ENCODE measurements around the gene PLEKHG4B. TPM values are rescaled to one million over a fixed set of nuclear protein-coding genes. Genes with fewer than 3 reads are reported as not detected.

Gene PLEKHG4B
- total RNA-seq, 2 donors from 2014 or later: 0.08 to 0.48 TPM

DNA sequence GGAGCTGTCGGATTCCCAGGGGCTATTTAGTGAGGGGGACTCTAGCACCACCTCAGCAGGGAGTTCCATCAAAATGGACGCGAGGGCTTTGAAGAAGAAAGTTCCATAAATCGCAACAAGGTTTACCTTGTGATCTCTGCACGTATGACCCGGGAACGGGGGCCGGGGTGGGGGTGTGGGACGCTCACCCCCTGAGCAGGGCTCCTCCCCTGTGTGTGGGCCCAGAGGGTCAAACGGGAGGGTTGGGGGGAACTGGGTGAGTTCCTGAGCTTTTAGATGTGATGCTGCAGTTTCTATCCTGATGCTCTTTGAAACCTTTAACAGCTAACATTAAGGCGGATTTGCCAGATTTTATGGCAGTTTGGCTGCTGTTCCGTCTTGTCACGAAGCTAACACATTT is 80.5 kb downstream of the PLEKHG4B start:
- no peaks in the 10 kb centered on the region for H3K9me3 ChIP-seq
- no peak overlapping the region for H3K4me3 ChIP-seq
- H3K4me1 ChIP-seq: peaks cover 0 to 16% of the 10 kb centered on the region in 2 donors
- no peaks in the 10 kb centered on the region for H3K27me3 ChIP-seq
- H3K27ac ChIP-seq: no peak overlapping the region
- TF ChIP-seq, protein P1, sequence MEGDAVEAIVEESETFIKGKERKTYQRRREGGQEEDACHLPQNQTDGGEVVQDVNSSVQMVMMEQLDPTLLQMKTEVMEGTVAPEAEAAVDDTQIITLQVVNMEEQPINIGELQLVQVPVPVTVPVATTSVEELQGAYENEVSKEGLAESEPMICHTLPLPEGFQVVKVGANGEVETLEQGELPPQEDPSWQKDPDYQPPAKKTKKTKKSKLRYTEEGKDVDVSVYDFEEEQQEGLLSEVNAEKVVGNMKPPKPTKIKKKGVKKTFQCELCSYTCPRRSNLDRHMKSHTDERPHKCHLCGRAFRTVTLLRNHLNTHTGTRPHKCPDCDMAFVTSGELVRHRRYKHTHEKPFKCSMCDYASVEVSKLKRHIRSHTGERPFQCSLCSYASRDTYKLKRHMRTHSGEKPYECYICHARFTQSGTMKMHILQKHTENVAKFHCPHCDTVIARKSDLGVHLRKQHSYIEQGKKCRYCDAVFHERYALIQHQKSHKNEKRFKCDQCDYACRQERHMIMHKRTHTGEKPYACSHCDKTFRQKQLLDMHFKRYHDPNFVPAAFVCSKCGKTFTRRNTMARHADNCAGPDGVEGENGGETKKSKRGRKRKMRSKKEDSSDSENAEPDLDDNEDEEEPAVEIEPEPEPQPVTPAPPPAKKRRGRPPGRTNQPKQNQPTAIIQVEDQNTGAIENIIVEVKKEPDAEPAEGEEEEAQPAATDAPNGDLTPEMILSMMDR (IDR thresholded peaks at IDR 0.05): no peak
- H3K36me3 ChIP-seq: no peaks in the 10 kb centered on the region
- no peak for DNase-seq (ENCODE audit: low spot score)

DNA sequence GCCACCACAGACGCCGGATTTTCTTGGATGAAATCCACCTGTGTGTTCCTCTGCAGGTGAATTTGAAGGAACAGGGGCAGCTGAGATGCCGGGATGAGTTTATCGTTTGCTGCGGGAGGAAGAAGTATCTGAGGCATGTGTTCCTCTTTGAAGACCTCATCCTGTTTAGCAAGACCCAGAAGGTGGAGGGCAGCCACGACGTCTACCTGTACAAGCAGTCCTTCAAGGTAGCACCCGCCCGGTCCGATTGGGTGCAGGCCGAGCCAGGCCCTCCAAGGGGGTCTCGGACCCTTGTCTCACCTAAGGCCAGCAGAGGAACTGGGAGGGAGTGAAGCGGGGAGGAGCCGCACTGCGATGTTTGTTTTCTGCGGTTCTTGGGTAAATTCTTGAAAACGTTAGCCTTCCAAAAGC is 80.9 kb downstream of the PLEKHG4B start:
- Histone ChIP-seq H3K9me3 (no peaks in the 10 kb centered on the region), H3K4me1 (peaks cover 0 to 16% of the 10 kb centered on the region in 2 donors), H3K4me3 (no peak overlapping the region), H3K36me3 (no peaks in the 10 kb centered on the region), H3K27ac (no peak overlapping the region), H3K27me3 (no peaks in the 10 kb centered on the region)
- TF ChIP-seq, protein P1 (IDR thresholded peaks at IDR 0.05): no peak
- DNase-seq (ENCODE audit: low spot score): no peak

- DNase-seq (ENCODE audit: low spot score): no peak
These were observed 81.7 kb downstream of the PLEKHG4B start for GRCh38 chr5:173392-174290.

GRCh38 chr5:174291-174600 is 82.3 kb downstream of the PLEKHG4B start:
- Histone ChIP-seq H3K27ac (no peak overlapping the region), H3K4me1 (peaks cover 0 to 7% of the 10 kb centered on the region in 2 donors), H3K9me3 (no peaks in the 10 kb centered on the region), H3K4me3 (no peak overlapping the region), H3K27me3 (no peaks in the 10 kb centered on the region), H3K36me3 (no peaks in the 10 kb centered on the region)
- DNase-seq (ENCODE audit: low spot score): no peak
- TF ChIP-seq, protein P1 (IDR thresholded peaks at IDR 0.05): no peak

More at GRCh38 chr5:173392-174290, 81.7 kb downstream of the PLEKHG4B start:
- Histone ChIP-seq H3K27me3 (no peaks in the 10 kb centered on the region), H3K27ac (no peak overlapping the region), H3K36me3 (no peaks in the 10 kb centered on the region), H3K4me3 (no peak overlapping the region), H3K9me3 (no peaks in the 10 kb centered on the region), H3K4me1 (peaks cover 0 to 12% of the 10 kb centered on the region in 2 donors)
- TF ChIP-seq, protein P1 (IDR thresholded peaks at IDR 0.05): no peak

- Histone ChIP-seq H3K27me3 (no peaks in the 10 kb centered on the region), H3K4me1 (no peaks in the 10 kb centered on the region), H3K4me3 (no peak overlapping the region), H3K9me3 (no peaks in the 10 kb centered on the region), H3K36me3 (no peaks in the 10 kb centered on the region), H3K27ac (no peak overlapping the region)
- TF ChIP-seq, protein P1 (IDR thresholded peaks at IDR 0.05): no peak
- no peak for DNase-seq (ENCODE audit: low spot score)
These were observed 83.0 kb downstream of the PLEKHG4B start for GRCh38 chr5:174876-175465.

Data from right atrium auricular region (tissue), 2 donors.